COLO829 (cell line): ENCODE data around the gene PCSK6.

ENCODE experiments used
- DNase-seq: peaks from one replicate; pipeline ENCODE4 v3.0.0; 2012; ENCODE audit warnings: low spot score

PCSK6 gene

DNA sequence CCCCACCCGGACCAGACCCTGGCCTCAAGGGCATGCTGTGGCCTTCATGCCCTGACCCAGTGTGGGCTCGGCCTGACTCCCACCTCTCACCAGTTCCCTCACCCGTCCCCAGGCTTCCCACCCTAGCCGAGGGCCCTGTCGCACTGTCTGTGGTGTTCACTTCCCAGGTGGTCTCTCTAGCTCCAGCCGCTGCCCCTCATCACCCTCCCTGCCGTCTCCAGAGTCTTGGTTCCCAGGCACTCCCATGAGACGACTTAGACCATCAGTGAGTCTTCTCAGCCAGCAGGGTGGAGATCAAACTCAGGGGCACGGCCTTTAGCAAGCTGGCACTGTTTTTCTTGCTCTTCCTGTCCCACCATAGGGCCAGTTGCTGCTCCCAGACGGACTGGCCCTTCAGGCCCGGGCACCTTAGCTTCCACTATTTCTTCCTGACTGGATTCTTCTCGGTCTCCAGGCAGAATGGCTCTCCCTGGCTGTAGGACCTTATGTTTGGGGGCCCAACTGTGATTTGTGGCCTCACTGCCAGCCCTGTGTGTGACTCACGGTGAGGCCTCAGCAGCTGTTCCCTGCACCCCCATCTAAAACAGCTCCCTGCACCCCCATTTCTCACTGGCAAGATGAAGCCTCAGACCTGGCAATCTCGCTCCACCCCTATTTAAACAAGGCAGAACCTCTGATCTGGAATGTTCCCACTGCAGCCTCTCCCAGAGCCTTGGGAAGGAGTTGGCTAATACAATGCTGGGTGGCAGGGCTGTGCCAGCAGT, 9.4 kb upstream of the PCSK6 start:
- DNase-seq, result no peak

DNA sequence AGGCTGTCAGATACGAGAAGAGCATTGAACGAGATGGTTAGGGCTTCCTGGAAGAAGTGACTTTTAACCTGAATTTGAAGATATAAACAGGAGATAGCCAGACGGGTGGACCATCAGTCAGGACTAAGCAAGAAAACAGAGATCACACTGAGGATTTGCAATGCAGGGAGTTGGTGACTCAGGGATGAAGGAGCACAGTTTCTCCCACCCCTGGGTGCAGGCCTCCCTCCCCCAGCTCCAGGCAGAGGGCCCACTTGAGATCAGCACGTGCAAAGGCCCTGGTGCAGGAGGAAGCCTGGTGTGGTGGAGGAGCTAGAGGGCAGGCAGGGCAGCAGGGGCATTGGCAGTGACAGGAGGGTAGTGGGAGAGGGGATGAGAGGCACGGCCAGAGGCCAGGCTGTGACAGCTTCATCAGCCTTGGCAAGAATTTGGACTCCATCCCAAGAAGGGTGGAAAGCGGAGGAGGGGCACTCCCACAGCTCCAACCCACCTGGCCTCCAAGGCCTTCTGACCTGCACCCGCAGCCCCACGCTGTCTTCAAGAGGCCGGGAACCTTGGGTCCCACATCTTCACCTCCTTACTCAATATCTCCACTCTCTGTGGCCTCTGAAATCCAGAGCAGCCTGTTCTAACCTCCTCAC, 8.7 kb upstream of the PCSK6 start:
- DNase-seq, result no peak

DNA sequence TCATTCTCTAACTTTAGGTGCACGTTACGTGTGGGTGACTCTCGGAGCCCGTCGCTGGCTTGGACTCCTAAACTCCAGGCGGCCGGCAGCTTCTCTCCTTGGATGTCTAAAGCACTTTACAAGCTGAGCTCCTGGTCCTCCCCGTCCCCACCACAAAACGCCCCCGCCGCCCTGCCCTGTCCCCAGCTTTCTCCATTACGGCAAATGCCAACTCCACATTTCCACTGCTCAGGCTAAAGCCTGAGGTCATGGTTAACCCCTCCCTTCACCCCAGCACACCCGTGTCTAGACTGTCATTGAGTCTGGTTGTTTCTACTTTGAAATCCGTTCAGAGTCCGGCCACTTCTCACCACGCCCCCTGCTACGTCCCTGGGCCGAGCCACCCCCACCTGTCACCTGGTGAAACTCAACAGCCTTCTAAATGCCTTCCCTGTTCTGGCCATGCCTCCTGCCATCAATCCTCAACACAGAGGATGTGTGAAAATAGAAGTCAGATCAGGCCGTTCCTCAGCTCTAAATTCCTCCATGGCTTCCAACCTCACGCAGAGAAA, 8.1 kb upstream of the PCSK6 start:
- no peak for DNase-seq

DNA sequence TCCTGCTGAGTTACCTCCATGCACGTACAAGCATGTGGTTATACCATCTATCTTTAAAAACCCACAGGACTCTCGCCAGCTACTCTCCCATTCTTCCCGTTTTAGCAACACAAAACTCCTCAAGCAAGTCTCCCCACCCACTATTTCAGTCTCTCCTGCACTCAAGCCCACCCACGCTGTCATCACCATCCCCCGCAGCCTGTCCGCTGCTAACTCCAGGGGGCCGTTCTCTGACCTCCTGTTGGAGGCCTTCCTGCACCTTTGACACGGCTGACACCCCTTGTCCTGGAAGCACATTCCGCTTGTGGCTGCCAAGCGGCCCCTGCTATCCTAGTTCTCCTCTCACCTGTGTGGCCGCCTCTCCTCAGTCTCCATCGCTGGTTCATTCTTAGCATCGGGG, 7.5 kb upstream of the PCSK6 start:
- no peak for DNase-seq

DNA sequence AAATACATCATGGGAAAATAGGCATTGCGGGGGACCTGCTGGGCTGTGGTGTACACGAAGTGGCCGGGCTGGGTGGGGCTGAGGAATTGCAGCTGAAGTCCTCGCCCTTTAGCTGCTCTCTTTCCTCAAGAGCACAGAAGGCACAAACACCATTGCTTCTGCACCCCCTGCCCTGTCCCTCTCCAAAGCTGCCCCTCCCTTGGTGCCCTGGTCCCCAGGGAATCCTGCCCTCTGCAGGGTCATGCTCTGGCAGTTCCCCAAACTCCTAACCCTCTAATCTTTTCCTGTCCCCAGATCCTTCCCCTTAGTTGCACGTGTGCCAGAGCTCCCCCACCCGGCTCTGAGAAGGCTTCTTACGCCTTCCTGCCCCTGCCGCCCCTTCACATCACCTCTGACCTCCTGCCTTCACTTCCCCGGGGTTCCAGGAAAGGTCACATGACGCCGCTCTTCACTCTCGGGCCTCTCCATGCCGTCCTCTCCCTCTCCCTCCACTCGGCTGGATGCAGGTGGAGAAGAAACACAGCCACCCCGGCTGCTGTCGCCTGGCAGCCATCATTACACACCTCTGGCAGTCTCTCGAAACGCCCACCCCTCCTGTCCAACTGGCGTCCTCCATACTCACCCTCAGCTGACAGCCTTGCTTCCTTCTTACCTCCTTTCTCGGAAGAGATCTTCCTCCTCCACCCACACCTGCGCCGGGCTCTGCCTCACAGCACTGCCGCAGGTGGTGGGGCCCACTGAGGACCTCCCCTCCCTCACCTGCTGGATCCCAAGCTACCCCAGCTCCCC, 6.9 kb upstream of the PCSK6 start:
- DNase-seq, result no peak

DNA sequence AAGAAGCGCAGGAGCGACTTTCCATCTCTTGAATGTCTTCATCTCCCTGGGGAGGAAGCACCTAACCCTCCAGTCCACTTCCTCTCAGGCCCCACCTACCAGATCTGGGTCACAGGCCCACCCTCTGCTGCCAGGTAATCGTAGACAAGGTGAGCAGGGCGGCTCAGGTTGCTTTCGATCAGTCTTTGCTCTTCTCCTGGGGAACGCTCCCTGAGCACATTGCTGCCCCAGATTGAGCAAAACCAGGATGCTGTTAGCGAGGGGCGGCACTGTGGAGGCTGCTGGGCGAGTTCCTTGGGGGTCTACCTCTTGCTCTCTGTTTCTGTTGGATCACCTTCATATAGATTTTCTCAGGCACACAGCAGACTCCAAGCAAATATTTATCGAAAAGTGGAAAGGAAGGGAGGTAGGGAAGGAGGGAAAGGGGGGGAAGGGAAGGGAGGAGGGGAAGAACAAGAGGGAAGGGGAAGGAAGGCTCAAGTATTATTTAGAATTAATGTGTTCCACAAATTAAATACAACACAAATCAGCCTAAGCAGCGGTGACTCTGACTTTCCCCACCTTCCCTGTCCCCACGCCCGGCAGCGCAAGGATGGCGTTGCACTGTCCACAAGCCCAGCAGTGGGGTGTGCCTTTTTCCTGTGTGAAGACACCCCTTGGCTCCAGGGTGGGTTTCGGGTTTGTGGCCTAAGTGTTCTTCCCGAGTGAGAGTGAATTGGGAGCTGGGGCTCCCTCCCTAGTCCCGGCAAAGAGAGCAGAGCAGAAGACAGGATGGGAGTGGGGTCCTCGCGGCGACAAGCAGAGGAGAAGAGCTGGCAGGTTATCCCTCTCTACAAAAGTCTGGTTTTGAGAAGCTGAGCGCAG, 6.1 kb upstream of the PCSK6 start:
- no peak for DNase-seq

DNA sequence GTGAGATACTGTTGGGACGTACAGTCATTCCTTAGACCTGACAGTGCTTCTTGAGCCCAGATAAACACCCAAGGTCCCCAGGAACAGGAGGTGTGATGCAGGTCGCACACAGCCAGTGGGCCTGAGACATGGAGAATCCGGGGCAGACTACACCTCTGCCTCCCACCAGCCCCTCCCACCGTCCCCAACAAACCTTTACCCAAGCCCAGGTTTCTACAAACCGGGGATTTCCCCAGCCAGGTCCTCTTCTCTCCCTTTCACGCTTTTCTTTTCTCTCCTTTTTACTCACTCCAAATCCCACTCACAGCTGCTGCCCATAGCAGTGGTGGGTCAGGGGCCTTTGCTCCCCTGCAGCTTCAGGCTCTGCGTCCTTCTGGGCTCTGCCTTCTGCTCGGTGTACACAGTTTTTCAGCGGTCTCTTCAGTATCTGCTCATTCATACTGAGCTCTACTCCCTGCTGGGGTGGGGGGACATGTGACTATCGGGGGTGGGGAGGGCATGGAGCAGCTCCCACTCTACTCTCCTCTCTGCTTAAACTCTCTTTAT, 4.8 kb upstream of the PCSK6 start:
- no peak for DNase-seq

DNA sequence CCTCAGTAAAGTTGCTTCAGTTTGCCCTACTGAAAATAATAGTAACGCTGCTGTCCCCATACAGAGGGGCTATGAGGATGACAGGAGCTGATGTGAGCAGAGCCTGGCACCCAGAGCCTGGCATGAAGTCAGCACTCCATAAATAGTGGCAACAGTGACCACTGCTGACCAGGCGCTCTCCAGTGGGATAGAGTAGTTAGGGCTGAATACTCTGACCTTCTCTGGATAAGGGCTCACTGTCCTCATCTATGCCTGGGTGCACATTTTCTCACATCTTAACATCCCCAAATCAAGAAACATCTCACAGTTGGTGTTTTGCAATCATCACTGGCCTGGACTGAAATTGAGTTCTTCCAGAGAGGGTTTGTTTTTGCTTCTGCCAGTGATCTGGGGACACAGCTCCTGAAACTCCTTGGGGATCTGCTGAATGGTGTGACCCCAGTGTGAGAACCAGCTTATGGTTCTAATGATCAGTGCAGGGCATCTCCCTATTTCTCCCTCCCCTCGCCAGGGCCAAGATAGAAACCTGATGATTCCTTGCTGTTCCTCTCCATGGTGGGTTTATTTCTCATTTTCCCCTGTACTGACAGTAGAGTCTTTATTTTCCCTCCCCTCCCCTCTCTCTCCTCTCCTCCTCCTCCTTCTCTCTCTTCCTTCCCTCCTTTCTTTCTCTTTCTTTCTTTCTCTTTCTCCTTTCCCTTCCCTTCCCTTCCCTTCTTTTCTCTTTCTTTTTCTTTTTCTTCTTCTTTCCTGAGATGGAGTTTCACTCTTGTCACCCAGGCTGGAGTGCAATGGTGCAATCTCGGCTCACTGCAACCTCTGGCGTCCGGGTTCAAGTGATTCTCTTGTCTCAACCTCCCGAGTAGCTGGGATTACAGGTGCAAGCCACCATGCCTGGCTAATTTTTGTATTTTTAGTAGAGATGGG, 3.5 kb upstream of the PCSK6 start:
- no peak for DNase-seq

DNA sequence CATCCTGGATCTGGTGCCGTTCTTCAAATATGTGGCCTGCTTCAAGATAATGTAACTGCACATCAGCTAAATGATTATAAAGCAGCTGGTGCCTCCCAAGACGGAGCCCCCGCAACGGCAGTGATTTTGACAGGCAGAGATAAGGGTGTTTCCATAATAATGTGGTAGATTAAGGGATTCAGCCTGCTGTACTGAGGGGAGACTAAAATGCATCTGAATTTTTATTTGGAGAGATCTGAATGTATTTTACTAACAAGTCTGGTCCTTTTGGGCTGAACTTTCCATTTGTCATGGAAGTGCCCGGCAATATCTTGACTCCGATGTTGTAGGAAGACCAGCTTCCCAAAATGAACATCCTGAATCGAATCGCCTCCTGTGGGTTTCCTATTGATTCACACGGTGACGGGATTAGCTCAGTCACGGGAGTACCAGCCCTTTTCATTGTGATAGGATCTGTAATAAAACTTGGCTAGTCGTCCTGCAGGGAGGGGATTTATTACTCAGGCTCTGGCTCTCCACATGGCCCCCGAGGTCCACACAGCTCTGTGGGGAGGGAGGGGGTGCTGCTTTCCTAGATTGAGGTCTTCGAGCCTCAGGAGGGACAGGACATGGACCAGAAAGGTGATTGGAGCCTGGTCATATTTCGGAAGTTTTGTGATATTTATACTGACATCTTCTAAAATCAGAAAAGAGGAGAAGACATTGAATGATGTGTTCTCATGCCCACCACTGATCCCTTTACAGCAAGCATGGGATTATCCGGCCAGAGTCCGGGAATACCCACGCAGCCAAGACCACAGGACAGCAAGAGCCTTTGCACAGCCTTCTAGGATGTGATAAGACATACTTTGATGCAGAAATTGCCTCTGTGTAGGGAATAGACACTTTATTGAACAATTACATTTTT, 2.5 kb upstream of the PCSK6 start:
- no peak for DNase-seq

DNA sequence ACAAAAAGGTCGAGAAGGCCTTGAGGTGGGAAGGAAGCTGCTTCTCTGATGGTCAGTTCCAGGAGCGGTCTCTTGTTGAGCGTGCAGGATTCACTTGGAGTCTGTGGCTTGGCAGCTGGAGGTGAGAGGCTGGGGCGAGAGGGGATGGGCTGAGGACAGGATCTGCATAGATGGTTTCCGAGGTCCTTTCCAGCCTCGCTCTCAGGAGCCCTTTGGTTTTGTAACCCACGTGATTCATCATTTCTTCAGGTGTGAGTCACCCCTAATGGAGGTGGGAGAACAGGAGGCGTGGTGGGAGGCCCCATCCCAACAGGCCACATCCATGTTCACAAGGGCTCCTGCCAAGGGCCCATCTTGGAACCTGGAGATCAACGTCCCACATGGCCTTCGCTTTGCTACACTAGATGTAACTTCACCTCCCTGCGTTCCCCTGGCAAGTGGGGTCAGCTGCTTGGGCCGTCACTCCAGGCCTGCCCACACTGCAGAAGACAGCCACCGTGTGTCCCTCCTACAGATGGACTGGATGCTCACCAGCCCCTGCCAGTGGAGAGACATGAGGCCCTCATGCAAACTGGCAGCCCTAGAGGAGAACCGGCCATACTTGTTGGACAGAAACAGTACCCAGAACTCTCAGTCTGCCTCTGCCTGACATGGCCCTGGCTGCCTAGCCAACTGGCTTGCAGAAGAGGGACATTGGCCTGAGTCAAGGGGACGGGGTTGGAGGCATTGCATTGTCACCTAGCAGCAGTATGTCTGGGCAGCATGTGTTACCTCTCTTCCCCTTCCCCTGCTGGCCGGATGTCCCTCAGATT, 1.6 kb upstream of the PCSK6 start:
- DNase-seq, result no peak

DNA sequence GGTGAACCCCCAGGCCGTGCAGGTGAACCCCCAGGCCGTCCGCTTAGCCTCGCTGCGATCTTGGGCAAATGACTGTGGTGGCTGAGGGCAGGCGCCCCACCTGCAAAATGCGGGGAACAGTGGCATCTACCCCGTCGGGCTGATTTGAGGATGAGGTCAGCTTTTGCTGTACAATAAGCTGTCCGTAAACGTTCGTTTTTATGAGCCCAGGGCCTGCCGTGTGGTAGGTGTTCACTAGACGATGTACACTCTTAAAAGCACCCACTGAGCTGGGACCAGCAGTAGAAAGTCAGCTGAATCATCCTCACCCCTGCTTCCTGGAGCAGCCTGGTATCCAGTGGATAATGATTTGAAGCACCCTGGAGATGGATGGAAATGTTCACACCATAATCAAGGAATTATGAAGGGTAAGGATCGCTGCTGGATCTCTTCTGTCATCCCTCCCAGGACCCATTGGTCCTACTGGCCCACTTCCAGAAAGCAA, 943 bp upstream of the PCSK6 start:
- no peak for DNase-seq

DNA sequence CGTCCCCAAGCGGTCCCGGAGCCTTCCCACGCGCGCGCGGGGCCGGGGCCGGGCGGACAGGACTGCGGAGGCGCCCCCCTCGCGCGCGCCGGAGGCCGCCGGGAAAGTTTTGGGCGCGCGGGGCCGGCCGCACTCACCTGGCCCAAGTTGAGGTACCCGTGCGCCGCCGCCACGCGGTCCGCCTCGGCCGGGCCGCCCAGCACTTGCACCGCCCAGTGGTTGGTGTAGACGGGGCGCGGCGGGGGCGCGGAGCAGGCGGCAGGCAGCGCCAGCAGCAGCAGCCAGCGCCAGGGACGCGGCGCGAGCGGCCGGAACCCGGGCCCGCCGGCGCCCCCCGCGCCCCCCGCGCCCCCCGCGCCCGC, 289 bp downstream of the PCSK6 start:
- DNase-seq, result no peak

DNA sequence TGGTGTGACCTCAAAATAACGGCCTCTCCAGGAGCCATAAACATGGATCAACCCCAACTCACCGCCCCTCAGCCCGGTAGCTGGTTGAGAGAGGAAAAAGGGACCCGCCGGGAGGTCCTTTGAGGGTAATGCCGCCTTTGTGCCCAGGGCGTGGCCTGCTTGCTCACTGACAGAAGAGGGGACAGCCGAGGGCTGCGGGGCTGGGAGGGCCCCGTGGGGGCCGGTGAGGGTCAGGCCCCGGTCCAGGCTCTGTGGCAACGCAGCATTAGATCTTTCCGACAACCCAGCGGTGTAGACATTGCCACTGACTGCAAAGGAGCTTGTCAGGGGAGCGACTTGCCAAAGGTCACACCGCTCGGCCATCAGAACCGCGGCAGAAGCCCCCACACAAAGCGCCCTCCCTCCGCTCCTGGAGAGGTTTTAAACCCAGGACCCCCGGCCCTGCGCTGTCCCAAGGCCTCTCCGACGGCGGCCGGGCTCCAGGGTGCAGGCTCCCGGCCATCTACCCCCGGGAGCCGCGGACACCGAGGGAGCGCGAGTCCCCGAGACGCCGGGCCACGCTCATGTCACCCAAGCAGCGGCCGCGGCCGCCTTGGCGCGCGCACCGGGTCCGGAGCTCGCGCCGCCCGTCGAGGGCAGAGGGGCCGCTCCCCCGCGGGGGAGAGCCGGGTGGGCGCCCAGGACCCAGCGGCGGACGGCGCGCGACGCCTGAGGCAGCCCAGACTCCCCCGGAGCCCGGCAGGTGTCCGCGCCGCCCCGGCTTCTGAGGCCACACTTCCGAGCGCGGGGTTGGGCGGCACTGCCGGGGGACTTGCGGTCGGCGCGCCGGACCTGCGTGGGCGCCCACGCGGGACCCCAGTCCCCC, 975 bp downstream of the PCSK6 start:
- no peak for DNase-seq

DNA sequence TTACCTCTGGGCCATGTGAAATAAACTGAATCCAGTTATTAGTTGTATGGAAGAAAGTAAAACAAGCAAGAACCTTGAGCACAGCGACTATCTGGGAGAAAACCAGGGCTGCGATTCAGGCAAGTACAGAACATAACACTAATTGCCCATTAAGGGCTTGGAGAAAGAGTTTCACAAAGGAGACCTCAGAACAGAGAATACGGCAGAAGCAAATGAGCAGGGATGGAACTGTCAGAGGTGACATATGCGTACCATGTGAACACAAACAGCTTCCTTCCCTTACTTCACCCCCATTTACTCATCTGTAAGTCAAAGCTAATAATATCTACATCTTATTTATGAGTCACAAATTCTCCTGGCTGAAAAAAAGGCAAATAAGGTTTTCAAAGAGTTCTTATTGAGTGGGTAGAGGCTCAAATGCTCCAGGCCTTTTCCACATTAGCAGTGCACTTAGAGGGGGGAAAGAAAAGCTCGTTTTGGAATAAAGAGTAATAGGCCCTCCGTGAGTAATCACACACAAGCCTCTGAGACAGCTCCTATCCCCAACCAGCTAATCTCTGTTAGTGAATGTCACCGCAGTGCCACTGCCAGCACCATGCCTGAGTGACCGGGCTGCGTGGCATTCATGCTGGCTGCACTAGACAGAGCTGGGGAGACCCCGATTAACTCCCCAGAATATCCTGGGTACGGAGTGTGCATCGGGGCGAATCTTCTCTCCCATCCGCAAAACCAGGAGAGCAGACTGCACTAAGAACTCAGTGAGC, 2.6 kb downstream of the PCSK6 start:
- DNase-seq, result peak; percentile 33

DNA sequence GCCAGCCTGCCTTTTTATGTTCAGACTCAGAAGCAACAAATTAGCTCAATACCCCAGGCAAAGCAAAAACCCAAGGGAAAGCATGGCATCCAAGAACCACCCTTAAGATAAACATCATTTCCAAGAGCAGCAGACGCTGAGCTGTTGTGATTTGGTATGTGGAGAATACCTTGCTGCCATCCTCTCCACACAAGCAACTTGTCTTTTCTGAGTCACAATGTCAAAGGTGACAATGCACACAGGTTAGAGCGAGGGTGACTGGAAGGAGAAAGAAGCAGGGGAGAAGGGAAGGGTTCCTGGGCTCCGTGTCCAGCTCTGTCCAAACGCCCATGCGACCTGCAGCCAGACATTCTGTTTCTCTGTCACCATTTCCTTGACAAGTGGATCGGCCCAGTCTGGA, 6.0 kb downstream of the PCSK6 start:
- no peak for DNase-seq

DNA sequence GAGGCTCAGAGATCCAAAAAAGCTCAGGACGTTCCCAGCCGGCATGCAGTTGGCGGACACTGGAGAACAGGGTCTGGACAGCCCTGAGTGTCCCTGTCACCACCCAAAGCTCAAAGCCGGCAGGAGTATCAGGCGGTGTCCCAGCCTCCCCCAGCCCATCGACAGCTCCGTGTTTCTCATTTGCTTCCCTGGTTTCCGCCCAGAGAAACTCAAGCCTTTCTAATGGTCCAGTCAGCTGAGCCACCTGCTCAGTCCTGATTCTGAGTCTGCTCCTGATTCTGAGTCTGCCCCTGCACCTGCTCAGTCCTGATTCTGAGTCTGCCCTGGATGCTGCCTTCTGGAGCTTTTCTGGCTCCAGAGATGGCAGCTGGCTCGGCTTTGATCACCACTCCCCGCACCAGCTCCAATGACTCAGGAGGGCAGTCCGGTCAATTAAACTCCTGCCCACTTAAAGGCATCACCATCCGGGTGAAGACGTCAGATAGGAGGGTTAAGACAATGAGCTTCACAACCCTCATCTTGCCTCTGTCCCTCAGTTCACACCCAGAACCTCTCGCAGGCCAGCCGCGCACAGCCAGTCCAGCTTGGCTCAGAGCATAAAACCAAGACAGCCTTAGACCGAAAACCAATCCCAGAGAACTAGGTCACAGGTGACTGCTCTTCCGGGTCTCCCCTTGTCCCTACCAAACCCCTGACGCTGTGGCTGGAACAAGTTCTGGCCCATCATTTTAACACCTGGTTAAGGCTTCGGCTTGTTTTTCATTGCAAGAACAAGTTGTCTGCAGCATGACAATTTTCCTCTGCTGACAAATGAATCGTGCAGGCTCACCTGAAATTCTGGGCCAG, 6.8 kb downstream of the PCSK6 start:
- DNase-seq, result no peak
